Kidney epithelial cell (primary cell): ENCODE measurements around the gene FAR1. TPM values are rescaled to one million over a fixed set of nuclear protein-coding genes. Genes with fewer than 3 reads are reported as not detected.

Experiments
- DNase-seq: peaks from one replicate; pipeline ENCODE4 v3.0.0-alpha.2; 2010; ENCODE audit warnings: low read depth
- H3K27me3 ChIP-seq: 2 replicates; pipeline ENCODE4 v1.6.0; 2011; ENCODE audit warnings: low read length; ENCODE audit not compliant: control insufficient read depth, insufficient read depth
- H3K36me3 ChIP-seq: 2 replicates; pipeline ENCODE4 v1.5.1; 2011; ENCODE audit warnings: low read length; ENCODE audit not compliant: control insufficient read depth, insufficient read depth
- H3K4me3 ChIP-seq: 2 replicates; pipeline ENCODE4 v1.5.1; 2011; ENCODE audit warnings: low read depth, mild to moderate bottlenecking, control low read depth, low read length
- CTCF ChIP-seq: IDR thresholded peaks from 2 replicates; pipeline ENCODE4 v1.5.1; 2011; ENCODE audit warnings: mild to moderate bottlenecking, moderate library complexity, low read length, control low read depth, inconsistent platforms; ENCODE audit not compliant: insufficient read depth, poor library complexity, severe bottlenecking
- total RNA-seq: library from RNA; depleted of rRNA; stranded (reverse); fragments of >200 nt; gene quantifications from 2 replicates; pipeline ENCODE4 v1.2.3, GENCODE V29; 2015

FAR1 gene
- total RNA-seq, 1 donor from 2014 or later: 35.1 TPM

GRCh38 chr11:13760115-13760514, 91.6 kb downstream of the FAR1 start:
- Histone ChIP-seq H3K27me3 (no peaks in the 10 kb centered on the region), H3K36me3 (no peaks in the 10 kb centered on the region), H3K4me3 (no peak overlapping the region)
- no peak for TF ChIP-seq CTCF
- peak; percentile 29 for DNase-seq

- Histone ChIP-seq H3K4me3 (no peak overlapping the region), H3K27me3 (no peaks in the 10 kb centered on the region), H3K36me3 (no peaks in the 10 kb centered on the region)
- TF ChIP-seq CTCF: no peak
- no peak for DNase-seq
Observed at GRCh38 chr11:13761250-13761649, 92.8 kb downstream of the FAR1 start.

- no peak for DNase-seq
- H3K27me3 ChIP-seq: no peaks in the 10 kb centered on the region
- TF ChIP-seq CTCF: no peak
Observed at GRCh38 chr11:13761716-13762115, 93.2 kb downstream of the FAR1 start.

GRCh38 chr11:13762718-13763117, 94.2 kb downstream of the FAR1 start:
- no peak for TF ChIP-seq CTCF
- Histone ChIP-seq H3K36me3 (no peaks in the 10 kb centered on the region), H3K27me3 (no peaks in the 10 kb centered on the region), H3K4me3 (no peak overlapping the region)
- DNase-seq: no peak

More at GRCh38 chr11:13761716-13762115, 93.2 kb downstream of the FAR1 start:
- no peaks in the 10 kb centered on the region for H3K36me3 ChIP-seq
- no peak overlapping the region for H3K4me3 ChIP-seq

- no peaks in the 10 kb centered on the region for H3K36me3 ChIP-seq
- DNase-seq: no peak
- H3K4me3 ChIP-seq: no peak overlapping the region
- H3K27me3 ChIP-seq: no peaks in the 10 kb centered on the region
- TF ChIP-seq CTCF: no peak
Observed at GRCh38 chr11:13763341-13763740, 94.9 kb downstream of the FAR1 start.

- no peak for TF ChIP-seq CTCF
- DNase-seq: no peak
- Histone ChIP-seq H3K27me3 (no peaks in the 10 kb centered on the region), H3K36me3 (no peaks in the 10 kb centered on the region), H3K4me3 (no peak overlapping the region)
Observed at GRCh38 chr11:13765886-13766285, 97.4 kb downstream of the FAR1 start.
